Activated CD8-positive, alpha-beta memory T cell treated with anti-CD3 and anti-CD28 coated beads, Interleukin-2, amount 50 U/mL, for 4 hours (primary cell): ENCODE measurements around the gene ARMC9.
A peak's percentile ranks its signal among the peaks of the same experiment; 100 is the strongest.
"Not testable (repeated sequence)": the region's sequence is repeated elsewhere in the genome, so short reads cannot be mapped to it uniquely, and the experiment has no call there.

Experiments used
- DNase-seq: peaks from one replicate; pipeline ENCODE4 v3.0.0-alpha.2; 2020

The ARMC9 gene

DNA sequence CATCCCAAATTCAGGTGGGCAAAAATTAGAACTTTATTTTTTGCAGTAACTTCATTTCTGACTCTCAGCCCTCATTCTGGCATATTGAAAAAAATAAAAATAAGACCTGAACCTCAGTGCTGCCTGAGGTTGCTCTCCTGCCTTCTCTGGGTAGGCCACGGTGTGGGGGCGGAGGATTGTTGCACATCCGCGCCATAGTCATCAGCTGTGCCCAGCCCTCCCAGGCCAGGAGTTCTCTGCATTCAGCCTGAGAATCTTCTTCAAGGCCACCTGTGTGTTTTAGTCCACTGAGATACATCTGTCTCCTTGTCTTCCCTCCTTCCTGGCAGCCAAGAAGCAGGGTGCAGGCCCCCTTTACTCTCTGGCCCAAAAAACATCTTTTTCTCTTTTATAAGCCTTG is 94.7 kb downstream of the ARMC9 start:
- DNase-seq = no peak

DNA sequence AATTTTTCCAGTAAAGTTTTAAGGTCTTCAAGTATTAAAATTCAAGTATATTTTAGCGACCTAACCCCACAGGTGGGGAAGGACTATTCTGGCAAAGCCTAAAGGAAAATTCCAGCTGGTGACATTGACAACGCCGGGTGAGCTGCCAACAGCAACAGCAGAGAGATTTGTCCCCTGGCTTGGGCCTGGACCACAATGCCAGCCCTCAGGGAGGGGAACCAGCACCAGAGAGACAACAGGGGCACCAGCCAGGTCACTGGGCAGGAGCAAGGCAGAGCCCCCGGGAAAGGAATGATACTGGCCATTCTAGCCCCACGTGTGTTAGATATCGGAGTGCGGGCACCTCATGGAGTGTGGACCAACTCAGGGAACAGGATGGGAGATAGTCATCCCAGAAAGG is 95.7 kb downstream of the ARMC9 start:
- no peak for DNase-seq

DNA sequence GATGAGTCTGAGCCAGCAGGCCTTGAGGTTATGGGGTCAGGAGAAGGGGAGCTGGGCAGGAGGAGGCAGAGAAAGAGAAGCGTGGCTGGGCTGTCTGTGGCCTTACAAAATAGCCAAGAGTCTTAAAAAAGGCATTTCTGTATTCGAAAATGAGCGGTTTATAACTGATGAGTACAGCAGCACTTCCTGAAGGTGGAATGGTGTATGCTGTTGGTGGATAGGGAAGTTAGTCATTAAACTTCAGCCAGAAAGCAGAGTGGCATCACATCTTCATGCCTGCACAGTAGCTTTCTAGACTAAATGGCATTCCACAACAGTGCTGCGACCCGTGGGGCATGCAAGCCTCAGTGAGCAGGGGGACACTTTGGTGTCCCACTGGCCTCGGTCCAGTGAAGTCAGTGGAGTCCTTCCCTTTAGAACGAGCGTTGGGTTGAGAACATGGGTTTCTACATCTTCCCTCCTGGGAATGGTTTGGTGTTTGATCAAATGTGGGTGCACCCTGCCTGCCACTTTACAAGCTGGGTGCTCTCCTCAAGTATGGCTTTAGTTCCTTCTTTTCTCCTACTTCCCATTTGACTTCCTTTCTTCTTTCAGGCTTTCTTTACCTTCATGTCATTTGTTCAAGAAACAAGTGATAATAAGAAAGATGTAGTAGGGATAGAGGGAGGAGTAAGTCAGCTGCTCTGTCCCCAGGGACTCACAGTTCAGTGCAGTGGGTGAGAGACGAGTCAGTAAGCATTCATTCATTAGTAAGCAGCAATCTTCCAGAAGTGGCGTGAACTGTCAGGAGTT is 96.3 kb downstream of the ARMC9 start:
- no peak for DNase-seq

DNA sequence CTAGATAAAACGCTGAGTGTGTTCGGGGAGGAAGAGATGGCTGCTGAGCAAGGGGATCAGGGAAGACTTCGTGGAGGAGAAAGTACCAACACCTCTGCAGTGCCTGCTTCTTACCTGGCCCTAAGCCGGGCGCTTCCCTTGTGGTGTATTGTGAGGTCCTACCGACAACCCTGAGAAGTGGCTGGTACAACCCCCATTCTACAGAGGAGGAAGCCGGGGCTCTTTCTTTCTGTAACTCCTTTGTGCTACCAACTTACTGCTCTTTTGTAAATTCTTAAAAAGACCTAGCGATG is 96.9 kb downstream of the ARMC9 start:
- DNase-seq = no peak

DNA sequence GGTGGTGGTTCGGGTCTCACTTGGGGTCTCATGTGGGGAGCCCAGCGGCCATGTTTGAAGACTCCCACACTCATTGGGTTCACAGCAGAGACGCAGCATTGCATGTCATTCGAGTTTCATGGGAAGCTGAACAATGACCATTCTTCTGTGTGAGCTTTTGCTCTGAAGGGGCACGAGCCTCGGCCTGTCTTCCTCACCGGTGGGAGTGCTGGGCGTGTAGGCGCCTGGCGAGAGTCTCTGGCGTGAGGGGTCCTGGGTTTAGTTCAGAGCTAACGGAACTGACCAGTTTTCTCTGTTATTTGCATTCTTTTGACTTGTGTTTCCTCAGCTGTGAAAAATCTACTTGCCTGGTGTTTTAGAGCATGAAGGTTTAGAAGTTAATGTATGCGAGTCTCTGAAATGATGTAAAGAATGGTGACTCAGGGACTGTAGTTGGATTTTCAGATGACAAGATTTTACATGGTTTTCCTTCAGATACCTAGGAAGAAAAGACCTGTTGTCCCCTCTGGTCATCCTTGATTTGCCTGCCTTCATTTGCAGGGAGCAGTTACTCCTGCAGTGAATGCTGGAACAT is 98.1 kb downstream of the ARMC9 start:
- DNase-seq = no peak

DNA sequence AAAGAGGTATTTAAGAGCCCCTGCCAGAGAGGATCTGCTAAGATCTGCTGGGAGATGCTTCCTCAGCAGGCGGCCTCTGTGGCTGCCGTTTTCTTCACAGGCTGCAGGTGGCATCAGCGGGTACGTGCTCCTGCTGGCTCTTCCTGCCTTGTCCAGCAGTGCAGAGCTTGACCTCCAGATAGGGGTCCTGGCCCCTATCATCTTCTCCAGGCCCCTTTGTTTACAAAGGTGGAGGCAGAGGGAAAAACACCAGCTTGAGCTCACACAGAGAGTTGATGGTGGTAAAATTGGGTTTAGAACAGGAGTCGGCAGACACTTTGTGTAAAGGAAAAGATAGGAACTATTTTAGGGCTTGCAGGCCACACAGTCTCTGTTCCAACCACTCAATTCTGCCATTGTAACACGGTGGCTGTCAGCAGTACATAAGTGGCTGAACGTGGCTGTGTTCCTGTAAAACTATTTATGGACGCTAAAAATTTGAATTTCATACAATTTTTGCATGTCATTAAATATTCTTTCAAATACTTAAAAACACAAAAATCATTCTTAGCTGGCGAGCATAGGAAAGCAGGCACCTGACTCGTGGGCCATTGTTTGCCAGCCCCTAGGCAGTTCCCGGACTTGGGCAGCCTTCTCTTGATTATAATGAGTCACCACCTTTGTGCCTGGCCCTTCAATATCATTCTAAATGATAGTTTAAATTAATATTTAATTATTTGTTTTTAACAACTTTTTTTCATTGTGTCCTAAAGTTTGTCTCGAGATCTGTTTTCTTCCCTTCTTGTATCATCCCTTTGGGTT is 98.9 kb downstream of the ARMC9 start:
- peak; percentile 19 for DNase-seq

DNA sequence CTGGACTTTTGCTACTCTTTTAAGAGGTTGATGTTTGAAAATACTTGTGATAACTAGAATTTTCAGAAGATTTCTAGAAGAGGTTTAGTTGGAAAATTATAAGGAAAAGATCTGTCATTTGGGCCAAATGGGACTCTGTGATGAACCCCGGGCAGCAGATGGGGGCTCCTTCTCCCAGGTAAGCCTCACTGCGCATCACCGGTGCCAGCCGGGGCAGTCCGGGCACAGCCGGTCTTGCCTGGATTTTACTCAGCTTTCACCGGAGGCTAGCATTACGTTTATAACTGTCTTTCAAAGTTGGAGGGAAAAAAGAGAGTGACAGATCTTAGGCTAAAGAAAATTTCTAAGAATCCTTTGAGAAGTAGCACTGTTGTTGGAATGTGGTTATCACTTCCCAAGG is 99.7 kb downstream of the ARMC9 start:
- DNase-seq = no peak

DNA sequence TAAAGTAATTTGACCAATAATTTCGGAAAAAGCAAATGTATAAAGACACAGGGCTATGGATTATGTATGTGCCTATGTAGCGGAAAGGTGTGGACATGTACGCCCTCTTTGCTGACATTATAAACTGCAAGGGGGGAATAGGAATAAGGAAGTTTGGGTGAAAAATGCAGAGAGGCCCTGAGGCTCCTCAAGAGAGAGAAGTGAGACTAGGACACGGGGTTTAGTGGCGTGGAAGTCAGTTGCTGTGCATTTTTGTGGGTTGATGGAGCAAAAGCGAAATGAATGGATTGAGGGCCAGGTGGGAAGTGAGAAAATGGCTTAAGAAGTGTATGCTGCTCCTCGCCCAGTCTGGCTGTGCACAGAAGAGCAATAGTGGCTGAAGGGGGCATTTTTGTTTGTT is 100.8 kb downstream of the ARMC9 start:
- no peak for DNase-seq

DNA sequence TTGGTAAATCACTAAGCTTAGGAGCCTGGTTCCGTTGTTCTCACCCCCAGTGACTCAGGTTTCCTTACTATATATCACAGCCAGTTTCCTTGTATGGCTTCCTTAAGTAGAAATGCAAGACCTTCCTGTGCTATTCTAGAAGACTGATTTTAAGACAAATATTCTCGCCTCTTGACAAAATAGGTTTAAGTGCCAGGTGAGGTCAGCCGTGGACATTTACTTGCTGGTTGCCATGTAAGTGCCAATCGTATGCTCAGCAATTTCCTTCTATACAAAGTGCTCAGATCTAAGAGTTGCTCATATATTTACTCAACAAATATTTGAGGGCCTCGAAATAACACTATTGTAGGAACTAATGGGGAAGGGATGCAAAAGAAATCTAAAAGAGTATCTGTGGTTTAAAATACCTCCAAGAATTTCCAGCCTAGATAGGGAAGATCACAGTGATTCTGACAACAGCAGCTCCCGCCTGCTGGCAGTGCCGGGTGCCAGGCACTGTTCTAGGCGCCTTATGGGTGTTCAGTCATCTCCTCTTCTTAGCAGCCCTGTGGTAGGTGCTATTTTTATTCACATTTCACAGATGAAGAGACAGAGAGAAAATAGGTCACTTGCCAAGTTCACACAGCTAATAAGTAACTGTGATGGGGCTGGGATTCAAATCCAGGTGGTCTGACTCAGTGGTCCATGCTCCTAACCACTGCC is 101.7 kb downstream of the ARMC9 start:
- no peak for DNase-seq

DNA sequence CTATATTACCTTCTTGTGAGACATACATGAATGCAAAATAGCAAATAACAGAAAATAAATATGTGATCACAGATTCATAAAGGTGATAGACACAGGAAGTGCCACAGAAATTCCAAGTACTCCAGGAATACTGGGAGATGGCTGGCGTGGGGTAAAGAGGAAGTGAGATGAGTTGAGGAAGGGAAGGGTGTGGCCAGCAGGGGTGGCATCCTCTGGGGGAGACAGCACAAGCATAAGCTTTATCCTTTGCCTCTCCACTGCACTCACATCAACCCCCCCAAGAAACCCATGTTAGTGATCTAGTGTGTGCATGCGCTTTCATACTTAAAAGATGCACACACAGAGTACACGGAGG is 102.3 kb downstream of the ARMC9 start:
- DNase-seq = no peak

DNA sequence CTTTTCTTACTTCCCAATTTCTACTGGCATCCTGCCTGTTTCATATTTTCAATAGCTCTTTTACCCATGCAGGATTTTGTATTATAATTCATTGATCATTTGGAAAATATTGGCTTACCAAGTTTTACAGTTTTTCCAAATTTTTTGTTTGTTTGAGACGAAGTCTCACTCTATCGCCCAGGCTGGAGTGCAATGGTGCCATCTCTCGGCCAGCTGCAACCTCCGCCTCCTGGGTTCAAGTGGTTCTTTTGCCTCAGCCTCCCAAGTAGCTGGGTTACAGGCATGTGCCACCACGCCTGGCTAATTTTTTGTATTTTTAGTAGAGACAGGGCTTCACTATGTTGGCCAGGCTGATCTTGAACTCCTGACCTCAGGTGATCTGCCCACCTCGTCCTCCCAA is 105.8 kb downstream of the ARMC9 start:
- not testable (repeated sequence) for DNase-seq

DNA sequence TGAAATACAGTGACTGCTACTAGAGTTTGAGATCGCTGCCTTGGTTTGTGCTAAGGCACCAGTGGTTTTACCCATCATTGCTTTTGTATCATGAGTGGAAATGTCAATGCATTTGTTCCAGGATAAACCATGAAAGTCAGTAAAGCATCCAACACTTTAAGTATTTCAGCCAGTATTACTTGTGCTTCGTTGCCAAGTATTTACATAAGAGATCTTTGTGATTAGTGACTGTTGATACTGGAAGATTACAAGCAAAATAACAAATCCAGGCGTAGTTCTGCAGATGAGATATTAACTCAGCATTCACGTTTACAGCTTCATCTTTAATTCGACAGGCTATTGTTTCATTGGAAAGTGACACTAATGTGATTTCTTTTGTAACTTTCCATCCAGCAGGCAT is 106.8 kb downstream of the ARMC9 start:
- DNase-seq = no peak

DNA sequence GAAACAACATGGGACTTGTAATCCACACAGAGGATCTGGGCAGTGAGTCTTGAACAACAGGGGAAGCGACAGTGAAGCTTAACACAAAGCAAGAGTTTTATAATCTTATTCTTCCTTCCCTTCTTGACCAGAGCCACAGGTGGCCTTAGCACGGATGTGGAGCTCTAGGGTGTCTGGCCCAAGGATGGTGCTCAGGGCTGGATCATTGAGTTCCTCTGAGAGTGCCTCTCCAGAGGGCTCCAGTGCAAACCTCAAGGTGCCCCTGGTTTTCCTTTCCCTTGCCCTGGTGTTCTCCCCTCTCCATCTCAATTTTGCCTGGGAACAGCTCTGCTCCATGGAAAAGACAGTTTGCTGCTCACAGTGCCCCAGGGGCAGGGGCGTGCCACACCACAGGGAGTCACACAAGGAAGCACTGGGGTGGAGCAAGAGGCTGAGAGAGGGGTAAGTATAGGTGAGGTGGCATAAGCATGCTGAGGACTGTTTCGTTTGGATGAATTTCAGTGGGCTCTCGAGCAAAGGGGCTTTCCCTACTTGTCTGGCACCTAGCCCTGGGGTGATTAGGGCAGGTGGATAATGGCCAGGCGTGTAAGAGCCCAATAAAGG is 108.5 kb downstream of the ARMC9 start:
- no peak for DNase-seq

DNA sequence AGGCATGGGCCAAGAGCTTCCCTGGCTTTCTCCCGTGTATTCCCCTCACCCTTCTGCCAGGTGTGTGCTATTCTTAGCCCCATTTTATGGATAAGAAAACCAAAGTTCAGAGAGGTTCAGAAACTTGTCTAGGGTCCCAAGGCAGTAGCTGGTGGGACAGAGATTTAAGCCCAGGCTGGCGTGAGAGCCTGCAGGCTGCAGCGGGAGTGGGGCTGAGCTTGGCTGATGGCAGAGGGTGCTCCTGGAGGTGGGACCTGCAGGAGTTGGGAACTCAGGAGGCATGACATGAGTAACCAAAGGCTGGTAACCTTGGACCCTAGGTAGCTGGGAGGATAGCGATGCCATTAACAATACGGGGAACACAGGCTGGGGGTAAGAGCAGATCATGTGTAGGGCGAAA is 109.8 kb downstream of the ARMC9 start:
- DNase-seq = no peak

DNA sequence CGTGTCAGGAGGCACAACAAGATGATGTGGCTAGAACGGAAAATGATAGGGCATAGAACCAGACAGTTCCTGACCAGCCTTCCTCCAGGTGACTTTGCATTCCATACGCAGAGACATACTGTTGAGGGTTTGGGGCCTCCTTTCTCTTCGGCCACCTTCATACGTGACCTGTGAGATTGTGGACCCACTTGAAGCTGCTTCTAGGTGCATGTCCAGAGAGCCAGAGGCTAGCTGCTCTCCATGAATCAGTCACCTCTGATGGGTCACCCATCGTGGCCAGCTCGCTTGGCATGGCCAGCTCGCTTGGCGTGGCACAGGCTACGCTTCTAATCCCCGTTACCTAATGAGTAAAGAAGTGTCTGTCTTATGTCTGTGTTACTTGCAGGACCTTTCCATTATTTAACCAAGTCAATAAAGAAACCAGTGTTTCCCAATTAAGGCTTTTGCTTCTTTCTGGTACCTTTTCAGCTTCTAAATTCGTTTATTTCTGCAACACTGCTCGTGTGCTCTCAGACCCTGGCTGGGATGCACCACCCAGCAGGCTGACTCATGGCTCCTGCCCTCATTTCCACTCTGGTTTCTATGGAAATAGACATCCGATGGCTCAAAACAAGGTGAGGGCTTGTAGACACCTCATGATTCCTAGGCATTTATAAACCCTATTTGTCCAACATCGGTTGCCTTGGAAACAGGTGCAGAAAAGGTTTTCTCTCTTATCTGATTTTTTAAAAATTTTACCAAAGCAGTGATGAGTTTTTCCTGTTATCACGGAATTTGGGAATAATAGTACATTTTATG is 110.4 kb downstream of the ARMC9 start:
- DNase-seq = no peak

DNA sequence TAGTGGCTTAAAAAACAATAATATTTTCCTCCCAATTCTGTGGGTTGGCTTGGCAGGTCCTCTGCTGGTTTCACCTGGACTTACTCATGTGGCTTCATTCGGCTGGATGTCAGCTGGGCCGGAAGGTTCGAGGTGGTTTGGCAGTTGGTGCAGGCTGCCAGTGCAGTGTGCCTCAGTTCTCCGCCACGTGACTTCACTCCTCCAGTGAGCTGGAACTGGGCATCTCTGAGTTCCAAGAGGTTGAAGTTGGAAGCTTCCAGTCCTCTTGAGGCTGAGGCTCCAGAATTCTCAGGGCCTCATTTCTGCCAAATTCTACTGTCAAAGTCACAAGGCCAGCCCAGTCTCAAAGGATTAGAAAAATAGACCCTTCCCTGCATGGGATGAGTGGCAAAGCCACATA is 113.6 kb downstream of the ARMC9 start:
- DNase-seq = no peak

DNA sequence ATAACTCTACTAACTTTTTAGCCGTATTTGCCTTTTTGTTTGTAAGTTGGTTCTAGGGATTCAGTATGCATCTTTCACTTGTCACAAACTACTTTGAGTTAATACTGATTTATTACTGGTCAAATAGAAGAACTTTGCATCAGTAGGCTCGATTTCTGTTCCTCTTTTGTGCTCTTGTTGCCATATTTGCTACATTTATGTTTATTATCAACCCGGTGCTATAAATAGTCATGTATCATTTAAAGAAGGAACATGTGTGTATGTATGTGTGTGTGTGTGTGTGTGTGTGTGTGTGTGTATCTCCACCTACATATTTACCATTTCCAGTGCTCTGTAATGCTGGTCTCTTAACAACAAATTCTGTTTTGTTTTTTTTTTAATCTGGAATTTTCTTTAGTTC is 117.5 kb downstream of the ARMC9 start:
- DNase-seq = no peak

DNA sequence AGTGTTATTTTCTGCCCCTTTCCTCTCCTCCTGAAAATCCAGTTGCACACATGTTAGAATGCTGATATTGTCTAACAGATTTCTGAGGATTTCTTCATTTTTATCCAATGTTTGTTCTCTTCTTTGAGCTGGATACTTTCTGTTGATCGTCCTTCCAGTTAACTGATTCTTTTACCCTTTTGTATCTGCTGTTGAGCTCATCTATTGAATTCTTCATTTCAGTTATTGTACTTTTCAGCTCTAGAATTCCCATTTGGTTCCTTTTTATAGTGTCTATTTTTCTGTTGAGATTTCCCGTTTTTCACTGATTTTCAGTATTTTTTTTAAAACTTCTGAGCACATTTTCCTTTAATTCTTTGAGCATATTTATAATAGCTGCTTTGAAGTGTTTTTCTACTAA is 119.1 kb downstream of the ARMC9 start:
- no peak for DNase-seq

DNA sequence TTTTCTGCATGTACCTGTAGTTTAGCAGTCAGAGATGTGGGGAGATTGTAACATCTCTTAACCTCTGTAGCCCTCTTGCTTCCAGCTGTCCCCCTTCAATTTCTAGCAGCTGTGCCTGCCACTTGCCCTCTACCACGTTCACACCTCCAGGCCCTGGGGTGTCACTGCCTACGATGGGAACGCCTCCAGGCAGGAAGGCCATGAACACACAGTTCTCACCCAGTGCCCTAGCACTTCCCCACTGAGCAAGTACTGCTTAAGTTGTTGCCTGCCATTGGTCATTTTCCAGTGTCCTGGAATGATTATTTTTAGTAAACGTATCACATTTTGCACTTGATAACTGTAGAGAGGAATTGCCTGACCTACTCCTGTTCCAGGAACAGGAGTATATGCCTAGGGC is 120.0 kb downstream of the ARMC9 start:
- DNase-seq = no peak

DNA sequence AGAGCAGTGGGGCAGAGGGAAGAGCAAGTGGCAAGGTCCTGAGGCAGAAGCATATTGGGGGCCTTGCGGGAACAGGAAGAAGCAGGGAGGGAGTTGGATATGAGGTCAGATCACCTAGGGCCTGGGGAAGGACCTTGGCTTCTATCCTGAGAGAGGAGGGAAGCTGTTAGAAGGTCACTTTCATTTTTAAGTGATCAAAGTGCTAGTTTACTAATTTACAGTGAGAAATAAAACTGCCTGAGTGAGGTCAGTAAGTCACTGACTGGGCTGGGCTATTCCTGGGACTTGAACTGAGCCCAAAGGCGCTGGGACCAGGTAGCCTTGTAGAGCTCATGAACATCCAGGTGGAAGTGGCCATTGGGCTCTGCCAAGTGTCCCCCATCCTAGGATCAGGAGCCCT is 120.5 kb downstream of the ARMC9 start:
- DNase-seq = no peak

DNA sequence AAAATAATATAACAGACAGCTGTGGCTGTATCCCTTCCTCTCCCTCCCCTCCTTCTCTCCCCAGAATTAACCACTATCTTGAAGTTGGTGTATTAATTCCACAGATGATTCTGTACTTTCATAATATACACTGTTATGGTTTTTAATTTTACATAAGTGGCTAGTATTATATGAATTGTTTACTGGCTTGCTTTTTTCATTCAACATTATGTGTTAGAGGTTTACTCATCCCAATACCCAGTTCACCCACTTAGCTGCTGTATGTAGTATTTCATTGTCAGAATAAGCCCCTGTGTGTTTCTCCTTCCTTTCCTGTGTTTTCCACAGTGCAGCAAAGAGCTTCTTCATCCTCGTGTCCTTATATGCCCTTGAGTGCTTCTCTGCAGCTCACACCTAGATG is 121.4 kb downstream of the ARMC9 start:
- DNase-seq = no peak

DNA sequence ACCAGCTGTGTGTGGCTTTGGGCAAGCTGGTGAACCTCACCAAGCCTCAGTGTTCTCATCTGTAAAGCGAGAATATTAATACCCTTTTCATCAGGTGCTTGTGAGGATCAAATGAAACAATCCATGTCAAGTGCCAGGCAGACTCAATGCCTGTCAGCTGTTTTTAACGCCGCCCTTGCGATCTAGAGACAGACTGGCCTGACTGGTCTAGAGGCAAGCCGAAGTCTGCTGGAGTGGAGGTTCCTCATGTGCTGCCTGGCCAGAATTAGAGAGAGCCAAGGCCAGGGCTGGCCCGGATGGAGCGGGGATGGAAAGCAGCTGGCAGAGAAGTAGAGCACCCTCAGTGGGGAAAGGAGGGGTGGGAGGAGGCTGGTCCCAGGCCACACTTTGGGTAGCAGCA is 122.6 kb downstream of the ARMC9 start:
- DNase-seq = no peak
